MM.1S (cell line): Measurements from ENCODE around the gene COG5.

Experiments used
- CTCF ChIP-seq: fragments of 300-600 bp; sonication (generic); IDR thresholded peaks from 2 replicates; pipeline ENCODE4 v1.5.1; 2016; ENCODE audit warnings: antibody characterized with exemption, low read length, mixed read lengths
- EZH2 ChIP-seq: fragments of 300-600 bp; sonication (generic); optimal IDR thresholded peaks from 2 replicates; pipeline ENCODE3; 2017; ENCODE audit warnings: low read depth, mild to moderate bottlenecking, antibody characterized with exemption, low read length, mixed read lengths
- EZH2phosphoT487 ChIP-seq: fragments of 300-600 bp; sonication (generic); IDR thresholded peaks from 2 replicates; pipeline ENCODE4 v1.6.1; 2018; ENCODE audit warnings: antibody characterized with exemption, low read length

- TF ChIP-seq CTCF = no peak
- TF ChIP-seq EZH2 = no peak
- TF ChIP-seq EZH2phosphoT487 = no peak
These were observed 233.2 kb downstream of the COG5 start for GRCh38 chr7:107330478-107330877.
